Testis (tissue), 3 donors: Measurements from ENCODE around the gene DISC1. TPM values are rescaled to one million over a fixed set of nuclear protein-coding genes. Genes with fewer than 3 reads are reported as not detected.

Experiments
- DNase-seq: peaks from one replicate; pipeline ENCODE4 v3.0.0-alpha.2; 2019
- H3K27ac ChIP-seq, 2 donors: fragments of 200-600 bp; sonication (generic); one replicate each; pipeline ENCODE4 v1.5.1; 2019
- H3K27me3 ChIP-seq: fragments of 200-600 bp; sonication (generic); one replicate; pipeline ENCODE4 v1.5.1; 2019
- H3K36me3 ChIP-seq: fragments of 200-600 bp; sonication (generic); one replicate; pipeline ENCODE4 v1.5.1; 2017; ENCODE audit warnings: low read depth; ENCODE audit errors: missing control alignments
- H3K4me1 ChIP-seq: fragments of 200-600 bp; sonication (generic); one replicate; pipeline ENCODE4 v1.5.1; 2019
- H3K4me3 ChIP-seq, 2 donors: fragments of 200-600 bp; sonication (generic); one replicate each; pipeline ENCODE4 v1.5.1; 2017 to 2019
- H3K9me3 ChIP-seq: fragments of 200-600 bp; sonication (generic); one replicate; pipeline ENCODE4 v1.5.1; 2017
- CTCF ChIP-seq, 3 experiments: fragments of 450-650 bp in 2 of 3; fragments of 200-600 bp in 1 of 3; sonication (generic) in 1 of 3; IDR thresholded peaks; one replicate each; pipeline ENCODE4 v1.5.1; 2016 to 2019; ENCODE audit warnings: antibody characterized with exemption in 3 of 3, mild to moderate bottlenecking in 2 of 3, moderate library complexity in 1 of 3
- POLR2A ChIP-seq: fragments of 450-650 bp; IDR thresholded peaks from one replicate; pipeline ENCODE4 v1.6.1; 2017; ENCODE audit warnings: antibody characterized with exemption, mild to moderate bottlenecking, moderate library complexity
- WGBS, 2 donors: methylation state at CpG; one replicate each; pipeline ENCODE4 v1.1.5; 2018; 5-methylcytosine and 5-hydroxymethylcytosine counted together
- intact Hi-C: fragments of 100-400 bp; cut with DNase I; formaldehyde crosslinking; loops from one replicate; pipeline ENCODE4 v1.15.1; 2023; ENCODE audit warnings: low total_unique reads
- polyA plus RNA-seq: library from polyadenylated mRNA; stranded (reverse); fragments of 350-450 nt; fragmentation: Illumina TruSeq; extraction: RNeasy Lipid Tissue Mini Kit (QIAGEN cat#74804); gene quantifications from one replicate; pipeline ENCODE4 v1.2.3, GENCODE V29; 2014; ENCODE audit warnings: low read depth, low replicate concordance; ENCODE audit not compliant: insufficient read depth
- total RNA-seq, 2 donors: library from RNA; depleted of rRNA; stranded (reverse); fragments of >200 nt; gene quantifications; one replicate each; pipeline ENCODE4 v1.2.3, GENCODE V29; 2016

Gene DISC1
- total and polyA plus RNA-seq, 3 donors from 2014 or later: 1.8 to 6.8 (median 5.7) TPM

GRCh38 chr1:231952154-231952553 lies 325.6 kb downstream of the DISC1 start:
- DNase-seq: no peak
- H3K9me3 ChIP-seq: no peaks in the 10 kb centered on the region
- H3K27me3 ChIP-seq: no peaks in the 10 kb centered on the region
- TF ChIP-seq CTCF (IDR thresholded peaks at IDR 0.05) (no peak), POLR2A (no peak)
- H3K36me3 ChIP-seq: no peaks in the 10 kb centered on the region
- H3K27ac ChIP-seq: no peak overlapping the region
- H3K4me3 ChIP-seq: no peak overlapping the region
- intact Hi-C loops: no loop called here
- no peaks in the 10 kb centered on the region for H3K4me1 ChIP-seq
- 43 to 60% methylated on average over 1 of the region's 1 CpG for WGBS, 2 donors

GRCh38 chr1:231953660-231954059 lies 327.1 kb downstream of the DISC1 start:
- Histone ChIP-seq H3K4me1 (no peaks in the 10 kb centered on the region), H3K27ac (no peak overlapping the region), H3K36me3 (no peaks in the 10 kb centered on the region), H3K9me3 (no peaks in the 10 kb centered on the region), H3K27me3 (no peaks in the 10 kb centered on the region), H3K4me3 (no peak overlapping the region)
- intact Hi-C loops: no loop called here
- 91 to 96% methylated on average over 6 of the region's 6 CpGs for WGBS, 2 donors
- TF ChIP-seq POLR2A: no peak
- no peak for TF ChIP-seq CTCF (IDR thresholded peaks at IDR 0.05)
- no peak for DNase-seq

- DNase-seq: no peak
- Histone ChIP-seq H3K36me3 (no peaks in the 10 kb centered on the region), H3K4me3 (no peak overlapping the region), H3K4me1 (no peaks in the 10 kb centered on the region), H3K9me3 (no peaks in the 10 kb centered on the region), H3K27ac (no peak overlapping the region), H3K27me3 (no peaks in the 10 kb centered on the region)
- intact Hi-C loops: no loop called here
- 95 to 97% methylated on average over 3 of the region's 3 CpGs for WGBS, 2 donors
- TF ChIP-seq POLR2A (no peak), CTCF (IDR thresholded peaks at IDR 0.05) (no peak)
Measured at GRCh38 chr1:231954751-231955150, 328.2 kb downstream of the DISC1 start.

GRCh38 chr1:231957359-231957758 lies 330.8 kb downstream of the DISC1 start:
- WGBS, 2 donors: 86 to 95% methylated on average over 1 of the region's 1 CpG
- TF ChIP-seq CTCF (IDR thresholded peaks at IDR 0.05) (no peak), POLR2A (no peak)
- Histone ChIP-seq H3K4me3 (no peak overlapping the region), H3K27me3 (no peaks in the 10 kb centered on the region), H3K4me1 (no peaks in the 10 kb centered on the region), H3K27ac (no peak overlapping the region), H3K9me3 (no peaks in the 10 kb centered on the region), H3K36me3 (no peaks in the 10 kb centered on the region)
- no peak for DNase-seq
- intact Hi-C loops: no loop called here

- Histone ChIP-seq H3K36me3 (no peaks in the 10 kb centered on the region), H3K9me3 (no peaks in the 10 kb centered on the region), H3K27me3 (no peaks in the 10 kb centered on the region), H3K4me1 (no peaks in the 10 kb centered on the region), H3K27ac (no peak overlapping the region), H3K4me3 (no peak overlapping the region)
- intact Hi-C loops: no loop called here
- WGBS, 2 donors: 85 to 86% methylated on average over 4 of the region's 4 CpGs
- no peak for DNase-seq
- TF ChIP-seq POLR2A (no peak), CTCF (IDR thresholded peaks at IDR 0.05) (no peak)
Measured at GRCh38 chr1:231958448-231958847, 331.9 kb downstream of the DISC1 start.
